Keratinocyte (primary cell): Measurements from ENCODE around the gene OR5K1. TPM values are rescaled to one million over a fixed set of nuclear protein-coding genes. Genes with fewer than 3 reads are reported as not detected.

Experiments
- DNase-seq: peaks from one replicate; pipeline ENCODE4 v3.0.0-alpha.2; 2011; ENCODE audit warnings: low read depth, missing footprints, low spot score
- FAIRE-seq: peaks from 2 replicates; lab custom pipeline; 2011; peaks lifted over from hg19 to GRCh38; lab: Jason Lieb, UNC
- H2AFZ ChIP-seq: 2 replicates; pipeline ENCODE4 v1.6.0; 2012; ENCODE audit warnings: low read length, control low read depth, inconsistent platforms; ENCODE audit not compliant: control insufficient read depth
- H3K27ac ChIP-seq: 2 replicates; pipeline ENCODE4 v1.5.1; 2011; ENCODE audit warnings: low read length; ENCODE audit not compliant: control insufficient read depth, insufficient read depth
- H3K27me3 ChIP-seq: 3 replicates; pipeline ENCODE4 v1.6.0; 2011; ENCODE audit warnings: low read length; ENCODE audit not compliant: control insufficient read depth, insufficient read depth; ENCODE audit errors: extremely low read depth
- H3K36me3 ChIP-seq, 2 experiments: 2 replicates in 1 of 2; 3 replicates in 1 of 2; pipeline ENCODE4 v1.5.1; 2011; ENCODE audit warnings: low read length in 2 of 2, mild to moderate bottlenecking in 1 of 2; ENCODE audit not compliant: control insufficient read depth in 2 of 2, insufficient read depth in 2 of 2; ENCODE audit errors: extremely low read depth in 1 of 2
- H3K4me1 ChIP-seq: 3 replicates; pipeline ENCODE4 v1.5.1; 2011; ENCODE audit warnings: low read length; ENCODE audit not compliant: control insufficient read depth, insufficient read depth; ENCODE audit errors: extremely low read depth
- H3K4me2 ChIP-seq: 3 replicates; pipeline ENCODE4 v1.6.0; 2011; ENCODE audit warnings: low read depth, low read length; ENCODE audit not compliant: control insufficient read depth, insufficient read depth; ENCODE audit errors: extremely low read depth
- H3K4me3 ChIP-seq, 3 experiments: fragments of 200-600 bp in 1 of 3; sonication (generic) in 1 of 3; 2 replicates in 2 of 3; 3 replicates in 1 of 3; pipeline ENCODE4 v1.5.1; 2011 to 2016; ENCODE audit warnings: low read length in 3 of 3, mild to moderate bottlenecking in 3 of 3, control low read depth in 2 of 3, inconsistent platforms in 1 of 3, low read depth in 1 of 3, mixed read lengths in 1 of 3, mixed run types in 1 of 3, moderate library complexity in 1 of 3; ENCODE audit not compliant: control insufficient read depth in 2 of 3, insufficient read depth in 2 of 3; ENCODE audit errors: extremely low read depth in 1 of 3
- H3K79me2 ChIP-seq: 2 replicates; pipeline ENCODE4 v1.6.0; 2012; ENCODE audit warnings: low read length; ENCODE audit not compliant: control insufficient read depth, insufficient read depth
- H3K9ac ChIP-seq: 3 replicates; pipeline ENCODE4 v1.6.0; 2011; ENCODE audit warnings: low read length; ENCODE audit not compliant: control insufficient read depth, insufficient read depth; ENCODE audit errors: extremely low read depth
- H3K9me1 ChIP-seq: 3 replicates; pipeline ENCODE4 v1.6.0; 2011; ENCODE audit warnings: low read length; ENCODE audit not compliant: control insufficient read depth, insufficient read depth; ENCODE audit errors: extremely low read depth
- H3K9me3 ChIP-seq: 2 replicates; pipeline ENCODE4 v1.5.1; 2012; ENCODE audit warnings: low read depth, low read length; ENCODE audit not compliant: control insufficient read depth
- H4K20me1 ChIP-seq: 3 replicates; pipeline ENCODE4 v1.6.0; 2011; ENCODE audit warnings: low read length; ENCODE audit not compliant: control insufficient read depth, insufficient read depth; ENCODE audit errors: extremely low read depth
- EZH2 ChIP-seq: IDR thresholded peaks from one replicate; pipeline ENCODE4 v1.6.1; 2012; ENCODE audit warnings: inconsistent platforms, mild to moderate bottlenecking, low read length, moderate library complexity
- dilution Hi-C: fragments of 300-500 bp; cut with MboI; formaldehyde crosslinking; loops from one replicate; pipeline ENCODE4 v1.7.0; 2020; ENCODE audit warnings: low sequenced_read_pairs; ENCODE audit not compliant: extremely low pct_ligation_motif_present
- polyA plus RNA-seq, 5 experiments: library from polyadenylated mRNA; depleted of rRNA in 3 of 5; stranded (reverse) in 3 of 5; stranded (forward) in 1 of 5; unstranded in 1 of 5; fragments of >200 nt; gene quantifications; 1 replicate in 1 of 5; 2 replicates in 3 of 5; 3 replicates in 1 of 5; pipeline versions ENCODE4 v1.2.1 to v1.2.3, GENCODE V29; 2011 to 2012; ENCODE audit warnings: missing spikeins in 2 of 5, low read depth in 1 of 5, low replicate concordance in 1 of 5
- TF ChIP-seq, protein P1 (sequence below), 3 experiments: IDR thresholded peaks in 1 of 3; conservative IDR thresholded peaks in 1 of 3; optimal IDR thresholded peaks in 1 of 3; 2 replicates in 2 of 3; 3 replicates in 1 of 3; pipeline versions ENCODE3 to v1.5.1; 2011; ENCODE audit warnings: low read length in 3 of 3, mild to moderate bottlenecking in 3 of 3, moderate library complexity in 2 of 3, control low read depth in 1 of 3, inconsistent platforms in 1 of 3; ENCODE audit not compliant: insufficient read depth in 2 of 3; ENCODE audit errors: extremely low read depth in 1 of 3

The OR5K1 gene
- polyA plus RNA-seq, 1 donor (not counting 4 experiments of a cell fraction or from before 2014, with no cell fraction given), result not detected

DNA sequence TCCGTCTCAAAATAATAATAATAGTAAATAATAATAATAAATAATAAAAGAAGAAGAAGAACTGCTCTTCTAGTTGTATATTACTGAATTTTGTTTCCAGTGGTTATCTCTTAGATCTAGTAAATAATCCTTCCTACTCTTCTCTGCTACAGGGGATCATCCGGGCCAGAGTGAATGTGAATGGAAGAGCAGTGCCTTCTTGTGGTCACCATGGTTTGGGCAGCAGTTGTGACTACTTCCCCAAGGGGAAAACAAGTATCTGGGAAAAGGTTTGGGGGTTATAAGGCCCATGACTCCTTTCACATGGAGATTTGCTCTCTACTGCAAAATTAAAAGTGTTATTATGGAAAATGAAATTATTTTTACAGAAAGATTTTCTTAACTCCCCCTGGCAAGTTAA, 5.5 kb upstream of the OR5K1 start:
- no peaks in the 10 kb centered on the region for H3K27me3 ChIP-seq
- H3K36me3 ChIP-seq, result no peaks in the 10 kb centered on the region
- H3K79me2 ChIP-seq, result no peaks in the 10 kb centered on the region
- no peaks in the 10 kb centered on the region for H3K9me1 ChIP-seq
- no peak overlapping the region for H2AFZ ChIP-seq
- H3K9ac ChIP-seq, result no peak overlapping the region
- H3K9me3 ChIP-seq, result no peaks in the 10 kb centered on the region
- dilution Hi-C loops, result no loop called here
- no peak overlapping the region for H3K4me2 ChIP-seq
- no peak for TF ChIP-seq EZH2
- TF ChIP-seq, protein P1, sequence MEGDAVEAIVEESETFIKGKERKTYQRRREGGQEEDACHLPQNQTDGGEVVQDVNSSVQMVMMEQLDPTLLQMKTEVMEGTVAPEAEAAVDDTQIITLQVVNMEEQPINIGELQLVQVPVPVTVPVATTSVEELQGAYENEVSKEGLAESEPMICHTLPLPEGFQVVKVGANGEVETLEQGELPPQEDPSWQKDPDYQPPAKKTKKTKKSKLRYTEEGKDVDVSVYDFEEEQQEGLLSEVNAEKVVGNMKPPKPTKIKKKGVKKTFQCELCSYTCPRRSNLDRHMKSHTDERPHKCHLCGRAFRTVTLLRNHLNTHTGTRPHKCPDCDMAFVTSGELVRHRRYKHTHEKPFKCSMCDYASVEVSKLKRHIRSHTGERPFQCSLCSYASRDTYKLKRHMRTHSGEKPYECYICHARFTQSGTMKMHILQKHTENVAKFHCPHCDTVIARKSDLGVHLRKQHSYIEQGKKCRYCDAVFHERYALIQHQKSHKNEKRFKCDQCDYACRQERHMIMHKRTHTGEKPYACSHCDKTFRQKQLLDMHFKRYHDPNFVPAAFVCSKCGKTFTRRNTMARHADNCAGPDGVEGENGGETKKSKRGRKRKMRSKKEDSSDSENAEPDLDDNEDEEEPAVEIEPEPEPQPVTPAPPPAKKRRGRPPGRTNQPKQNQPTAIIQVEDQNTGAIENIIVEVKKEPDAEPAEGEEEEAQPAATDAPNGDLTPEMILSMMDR (optimal IDR thresholded peaks at IDR 0.05 in 1 of 3, IDR thresholded peaks at IDR 0.05 in 1 of 3, conservative IDR thresholded peaks at IDR 0.05 in 1 of 3; ENCODE audit: extremely low read depth in 1 of 3, insufficient read depth in 2 of 3, low read length in 3 of 3), result peak in 1 of 3 experiments; percentile 52
- FAIRE-seq (no peak), DNase-seq (no peak)
- no peak overlapping the region for H3K4me3 ChIP-seq
- H3K27ac ChIP-seq, result no peak overlapping the region
- no peaks in the 10 kb centered on the region for H4K20me1 ChIP-seq
- H3K4me1 ChIP-seq, result peaks cover 3% of the 10 kb centered on the region

DNA sequence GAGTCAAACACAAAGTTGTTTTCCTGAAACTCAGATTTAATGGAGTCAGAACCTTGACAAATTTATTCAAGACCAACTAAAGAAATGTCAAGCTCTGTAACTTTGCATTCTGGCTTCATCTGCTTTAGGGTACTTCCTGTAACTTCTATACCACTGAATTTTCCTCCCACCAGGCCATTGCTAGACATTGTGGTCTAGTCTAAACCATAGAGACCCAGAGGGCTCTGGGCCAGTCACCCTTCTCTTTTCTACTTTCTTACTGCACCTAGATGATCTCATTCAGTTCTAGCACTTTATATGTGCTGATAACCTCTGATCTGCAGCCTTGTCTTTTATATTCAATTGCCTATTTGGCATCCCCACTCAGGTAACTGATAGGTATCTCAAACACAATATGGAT, 2.8 kb upstream of the OR5K1 start:
- no peak overlapping the region for H2AFZ ChIP-seq
- TF ChIP-seq EZH2, result no peak
- TF ChIP-seq, protein P1 (optimal IDR thresholded peaks at IDR 0.05 in 1 of 3, IDR thresholded peaks at IDR 0.05 in 1 of 3, conservative IDR thresholded peaks at IDR 0.05 in 1 of 3; ENCODE audit: extremely low read depth in 1 of 3, insufficient read depth in 2 of 3, low read length in 3 of 3), result no peak
- H3K27me3 ChIP-seq, result no peaks in the 10 kb centered on the region
- H3K9me1 ChIP-seq, result no peaks in the 10 kb centered on the region
- H3K79me2 ChIP-seq, result no peaks in the 10 kb centered on the region
- FAIRE-seq (no peak), DNase-seq (no peak)
- H3K4me3 ChIP-seq, result no peak overlapping the region
- H4K20me1 ChIP-seq, result no peaks in the 10 kb centered on the region
- H3K9me3 ChIP-seq, result no peaks in the 10 kb centered on the region
- peaks cover 3% of the 10 kb centered on the region for H3K4me1 ChIP-seq
- no peak overlapping the region for H3K9ac ChIP-seq
- dilution Hi-C loops, result no loop called here
- H3K36me3 ChIP-seq, result no peaks in the 10 kb centered on the region
- no peak overlapping the region for H3K27ac ChIP-seq
- no peak overlapping the region for H3K4me2 ChIP-seq
